Measurements from ENCODE around the gene SYAP1.

GRCh38 chrX:16785247-16786138, 66.1 kb downstream of the SYAP1 start:
- TF ChIP-seq CTCF (IDR thresholded peaks at IDR 0.05) (no peak), POLR2A (IDR thresholded peaks at IDR 0.05) (no peak)

All from Peyer's patch (tissue), 4 donors.